Hepatocyte (in vitro differentiated cells): ENCODE measurements around the gene DIS3L2.

Source experiments
- EZH2 ChIP-seq: fragments of 200-600 bp; sonication (generic); IDR thresholded peaks from 2 replicates; pipeline ENCODE4 v1.6.1; 2016; ENCODE audit warnings: antibody characterized with exemption, mild to moderate bottlenecking, borderline replicate concordance
- TF ChIP-seq, protein P1 (sequence below): fragments of 200-600 bp; sonication (generic); IDR thresholded peaks from 2 replicates; pipeline ENCODE4 v1.5.1; 2016; ENCODE audit warnings: antibody characterized with exemption, mild to moderate bottlenecking; ENCODE audit not compliant: poor library complexity

DNA sequence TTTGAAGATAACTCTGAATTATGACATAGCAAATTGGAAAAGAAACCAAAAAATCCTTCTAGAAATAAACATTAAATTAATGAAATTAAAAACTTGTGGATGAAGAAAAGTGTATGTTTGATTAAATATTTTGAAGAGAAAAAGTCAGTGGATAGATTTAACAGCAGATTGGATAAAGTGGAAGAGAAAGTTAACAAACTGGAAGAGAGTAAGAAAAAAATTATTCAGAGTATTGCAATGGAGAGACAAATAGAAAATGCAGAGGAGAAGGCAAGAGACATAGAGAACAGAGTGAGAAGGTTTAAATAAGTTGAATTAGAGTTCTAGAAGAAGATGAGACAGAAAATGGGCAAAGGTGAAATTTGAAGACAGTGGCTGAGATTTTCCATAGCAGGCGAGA, 162.8 kb downstream of the DIS3L2 start:
- TF ChIP-seq, protein P1, sequence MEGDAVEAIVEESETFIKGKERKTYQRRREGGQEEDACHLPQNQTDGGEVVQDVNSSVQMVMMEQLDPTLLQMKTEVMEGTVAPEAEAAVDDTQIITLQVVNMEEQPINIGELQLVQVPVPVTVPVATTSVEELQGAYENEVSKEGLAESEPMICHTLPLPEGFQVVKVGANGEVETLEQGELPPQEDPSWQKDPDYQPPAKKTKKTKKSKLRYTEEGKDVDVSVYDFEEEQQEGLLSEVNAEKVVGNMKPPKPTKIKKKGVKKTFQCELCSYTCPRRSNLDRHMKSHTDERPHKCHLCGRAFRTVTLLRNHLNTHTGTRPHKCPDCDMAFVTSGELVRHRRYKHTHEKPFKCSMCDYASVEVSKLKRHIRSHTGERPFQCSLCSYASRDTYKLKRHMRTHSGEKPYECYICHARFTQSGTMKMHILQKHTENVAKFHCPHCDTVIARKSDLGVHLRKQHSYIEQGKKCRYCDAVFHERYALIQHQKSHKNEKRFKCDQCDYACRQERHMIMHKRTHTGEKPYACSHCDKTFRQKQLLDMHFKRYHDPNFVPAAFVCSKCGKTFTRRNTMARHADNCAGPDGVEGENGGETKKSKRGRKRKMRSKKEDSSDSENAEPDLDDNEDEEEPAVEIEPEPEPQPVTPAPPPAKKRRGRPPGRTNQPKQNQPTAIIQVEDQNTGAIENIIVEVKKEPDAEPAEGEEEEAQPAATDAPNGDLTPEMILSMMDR: no peak
- no peak for TF ChIP-seq EZH2
